GM18870 (cell line): ENCODE results near the gene SH2D1A.
"Not testable (repeated sequence)": the region's sequence is repeated elsewhere in the genome, so short reads cannot be mapped to it uniquely, and the experiment has no call there.

Experiments
- ATAC-seq: cut with Tn5 transposase; IDR thresholded peaks from one replicate; pipeline ENCODE4 v1.9.1; 2021; ENCODE audit warnings: moderate library complexity; ENCODE audit not compliant: unreplicated experiment

SH2D1A gene

DNA sequence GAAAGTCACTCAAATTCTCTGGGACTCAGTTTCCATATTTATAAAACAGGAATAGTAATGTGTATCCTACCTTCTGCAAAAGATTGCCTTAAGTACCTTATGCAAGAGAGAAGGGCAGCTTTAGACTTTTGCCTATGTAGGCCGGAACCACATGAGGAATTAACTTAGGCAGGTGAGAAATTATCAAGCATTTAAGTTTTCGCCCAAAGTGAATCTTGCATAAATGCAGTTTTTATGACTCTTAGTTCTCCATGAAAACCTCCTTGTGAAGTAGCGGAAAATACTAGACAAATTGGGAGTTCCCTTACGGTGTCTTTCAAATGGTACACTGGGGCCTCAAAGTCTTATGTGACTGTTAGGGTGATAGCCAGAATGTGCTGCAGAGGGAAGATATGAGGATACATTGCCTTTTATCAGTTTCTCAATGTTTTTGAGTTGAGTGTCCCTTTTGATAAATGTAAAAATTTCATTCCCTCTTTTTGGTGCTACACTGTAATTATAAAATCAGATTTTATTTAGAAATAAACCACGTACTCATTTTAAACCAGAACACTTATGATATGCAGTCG lies 2.6 kb downstream of the SH2D1A start:
- no peak for ATAC-seq

DNA sequence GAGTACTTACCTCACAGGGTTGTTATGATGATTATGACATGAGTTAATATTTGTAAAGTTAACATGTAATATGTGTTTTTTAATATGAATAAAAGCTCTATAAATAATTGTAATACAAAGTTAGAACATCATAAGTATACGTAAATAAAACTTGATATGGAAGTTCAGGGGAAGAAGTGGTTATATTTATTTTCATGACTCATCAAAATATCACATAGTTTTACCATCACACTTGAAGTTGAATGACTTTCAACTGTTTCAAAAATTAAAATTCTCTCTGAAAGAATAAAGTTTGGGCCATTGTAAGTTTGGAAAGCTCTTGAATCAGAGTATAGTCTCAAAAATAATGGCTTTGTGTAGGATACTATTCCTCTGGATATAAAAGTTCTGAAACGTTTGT lies 8.3 kb downstream of the SH2D1A start:
- ATAC-seq, result no peak

DNA sequence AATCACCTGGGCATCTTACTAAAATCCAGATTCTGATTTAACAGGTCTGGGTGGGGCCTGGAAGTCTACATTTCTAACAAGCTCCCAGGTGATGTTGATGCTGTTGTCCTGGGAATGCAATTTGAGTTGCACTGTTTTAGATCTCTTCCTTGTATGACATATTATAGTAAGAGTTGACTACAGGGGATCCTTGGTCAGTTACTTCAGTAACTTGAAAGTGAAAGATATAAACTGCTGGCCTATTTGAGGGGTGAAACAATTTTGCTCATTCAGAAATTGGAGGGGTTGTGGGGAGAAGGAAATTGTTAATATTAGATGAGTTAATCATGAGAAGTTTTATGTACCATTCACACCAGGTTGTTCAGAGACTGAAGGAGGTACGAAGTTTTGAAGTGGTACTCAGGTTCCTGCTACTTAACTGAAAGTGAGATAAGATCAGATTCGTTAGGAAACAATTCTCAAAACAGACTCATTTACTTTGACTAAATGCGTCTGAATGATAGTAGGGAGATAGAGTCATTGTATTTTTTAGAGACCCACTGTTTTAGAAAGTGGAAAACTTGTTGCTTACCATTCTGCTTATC lies 12.5 kb downstream of the SH2D1A start:
- ATAC-seq, result peak; percentile 67

GRCh38 chrX:124362072-124362471 lies 15.7 kb downstream of the SH2D1A start:
- ATAC-seq, result no peak

GRCh38 chrX:124362761-124363160 lies 16.4 kb downstream of the SH2D1A start:
- ATAC-seq, result no peak

DNA sequence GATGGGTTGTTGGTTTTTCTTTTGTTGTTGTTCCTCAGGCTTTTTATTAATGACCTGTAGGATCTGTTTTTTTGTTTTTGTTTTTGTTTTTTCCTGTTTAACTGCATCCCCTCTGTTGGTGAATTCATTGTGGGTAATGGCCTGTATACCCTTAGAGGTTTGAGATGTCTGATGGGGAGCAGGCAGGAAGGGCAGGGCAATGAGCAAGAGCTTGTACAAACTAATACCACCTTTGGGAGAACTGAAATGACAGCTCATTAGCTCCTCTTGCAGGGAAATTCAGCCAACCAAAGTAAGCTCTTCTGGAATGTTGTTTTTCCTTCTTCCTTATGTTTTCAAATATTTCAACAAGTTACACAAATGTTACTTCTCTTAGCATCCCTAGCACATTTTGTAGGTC lies 23.4 kb downstream of the SH2D1A start:
- no peak for ATAC-seq

DNA sequence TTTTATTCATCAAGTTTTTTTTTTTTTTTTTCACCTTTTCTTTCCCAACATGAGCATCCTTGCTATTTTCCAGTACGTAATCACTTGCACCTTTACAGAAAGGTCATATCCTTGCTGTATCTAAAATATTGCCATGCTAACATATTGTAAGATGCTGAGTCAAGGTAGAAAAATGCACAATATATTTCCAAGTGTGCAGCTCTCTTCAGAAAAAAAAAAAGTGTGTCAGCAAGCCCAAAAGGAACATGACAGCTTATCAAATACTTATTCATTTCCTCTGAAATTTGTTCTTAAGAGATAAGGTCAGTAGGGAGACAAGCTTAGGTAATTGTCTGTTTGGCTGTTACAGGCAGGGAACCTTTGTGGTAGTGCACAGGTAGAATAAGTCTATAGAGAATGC lies 27.0 kb downstream of the SH2D1A start:
- ATAC-seq, result no peak

DNA sequence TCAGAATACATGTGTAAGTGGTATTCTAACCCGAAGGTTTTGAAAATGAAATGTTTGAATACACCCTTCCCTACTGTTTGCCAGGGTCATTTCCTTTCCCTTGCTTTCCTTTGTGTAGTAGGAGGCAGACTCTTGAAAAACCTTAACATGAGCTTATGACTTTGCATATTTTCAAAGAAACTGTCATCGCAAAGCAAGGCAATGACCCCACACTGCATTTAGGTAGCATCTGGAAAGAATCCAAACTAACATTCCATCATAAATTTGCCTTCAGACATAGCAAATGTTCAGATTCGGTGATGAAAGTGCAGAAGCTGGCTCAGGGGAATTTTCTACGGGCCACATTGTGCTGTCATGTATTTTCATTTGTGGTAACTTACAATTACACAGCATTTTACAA lies 32.3 kb downstream of the SH2D1A start:
- ATAC-seq, result no peak

GRCh38 chrX:124383354-124383753 lies 37.0 kb downstream of the SH2D1A start:
- ATAC-seq, result no peak

DNA sequence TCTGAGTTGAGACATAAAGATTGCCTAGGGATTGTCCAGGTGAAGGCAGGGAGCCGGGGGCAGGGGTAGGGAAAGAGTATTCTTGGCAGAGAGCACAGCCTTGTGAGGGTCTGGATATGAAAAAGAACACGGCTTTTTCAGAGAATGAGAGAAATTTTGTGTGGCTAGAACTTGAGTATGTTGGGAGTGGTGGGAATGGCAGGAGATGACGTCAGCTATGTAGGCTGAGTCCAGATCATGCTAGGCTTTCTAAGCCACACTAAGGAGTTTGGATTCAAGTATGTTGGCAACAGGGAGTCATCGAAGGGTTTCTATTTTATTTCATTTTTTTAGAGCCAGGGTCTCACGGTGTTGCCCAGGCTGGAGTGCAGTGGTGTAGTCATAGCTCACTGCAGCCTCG lies 40.0 kb downstream of the SH2D1A start:
- no peak for ATAC-seq

DNA sequence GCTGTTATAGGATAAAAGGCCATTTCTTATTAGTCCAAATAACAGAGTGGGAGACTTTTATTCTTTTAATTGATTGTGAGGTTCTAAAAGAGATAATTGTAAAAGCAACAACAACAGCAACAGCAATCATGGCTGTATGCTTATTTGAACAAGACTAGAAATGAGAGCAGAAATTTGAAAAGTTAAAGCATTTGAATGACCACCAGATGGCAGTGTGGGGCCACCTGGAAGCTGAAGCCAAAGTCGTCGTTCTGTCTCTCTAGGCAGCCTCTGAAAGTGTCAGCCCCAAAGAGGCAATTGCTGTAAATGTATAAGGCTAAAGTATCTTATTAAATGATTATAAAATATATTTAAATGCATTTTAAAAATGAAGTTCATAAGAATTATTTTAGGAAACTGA lies 42.2 kb downstream of the SH2D1A start:
- ATAC-seq, result peak; percentile 76

- ATAC-seq, result no peak
Measured at GRCh38 chrX:124392794-124393193, 46.4 kb downstream of the SH2D1A start.

- no peak for ATAC-seq
Measured at GRCh38 chrX:124393238-124393637, 46.9 kb downstream of the SH2D1A start.

DNA sequence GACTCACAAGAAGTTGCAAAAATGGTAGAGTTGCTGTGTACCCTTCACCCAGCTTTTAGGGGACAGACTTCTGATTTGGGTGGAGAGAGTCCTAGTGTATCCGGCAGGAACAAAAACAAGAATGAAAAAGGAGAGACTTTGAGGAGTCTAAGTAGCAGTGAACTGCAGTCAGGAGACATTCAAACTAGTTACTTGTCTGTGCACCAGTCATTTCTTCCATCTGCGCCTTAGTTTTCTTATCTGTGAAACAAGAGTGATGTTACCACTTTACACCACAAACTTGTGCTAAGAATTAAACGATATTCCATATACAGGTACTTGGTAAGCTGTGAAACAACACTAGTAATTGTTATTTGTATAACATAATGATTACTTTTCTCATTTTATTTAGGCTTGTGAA lies 47.3 kb downstream of the SH2D1A start:
- ATAC-seq, result no peak

DNA sequence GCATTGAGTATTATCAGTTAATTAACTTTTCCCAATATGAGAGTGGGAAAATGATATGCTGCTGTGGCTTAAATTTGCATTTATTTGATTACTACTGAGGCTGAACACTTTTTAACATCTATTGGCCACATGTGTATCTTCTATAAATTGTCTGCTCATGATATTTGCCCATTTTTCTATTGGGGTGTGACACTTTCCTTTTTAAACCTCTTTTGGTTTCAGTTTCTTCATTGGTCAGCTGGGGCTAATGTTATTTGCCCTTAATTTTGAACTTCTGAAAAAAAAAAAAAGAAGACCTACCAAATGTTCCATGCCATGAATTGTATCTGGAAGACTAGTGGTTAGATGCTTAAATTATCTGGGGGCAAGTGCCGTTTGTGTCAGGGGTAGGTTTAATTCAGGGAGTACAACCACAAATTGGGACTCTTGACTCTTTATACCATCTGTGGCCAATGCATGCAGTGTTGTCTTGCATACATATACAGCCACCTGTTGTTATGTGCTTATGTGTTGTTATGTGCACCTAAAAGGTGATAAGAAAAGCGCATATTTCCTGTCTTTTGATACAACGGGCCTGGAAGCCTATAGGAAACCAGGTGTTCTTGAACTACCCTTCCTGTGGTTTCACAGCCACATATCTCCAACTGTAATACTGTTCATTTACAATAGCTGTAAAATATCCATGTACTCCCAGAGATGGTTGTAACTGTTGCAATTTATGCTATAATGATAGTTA lies 49.0 kb downstream of the SH2D1A start:
- no peak for ATAC-seq

- ATAC-seq, result no peak
Measured at GRCh38 chrX:124401696-124402095, 55.3 kb downstream of the SH2D1A start.

DNA sequence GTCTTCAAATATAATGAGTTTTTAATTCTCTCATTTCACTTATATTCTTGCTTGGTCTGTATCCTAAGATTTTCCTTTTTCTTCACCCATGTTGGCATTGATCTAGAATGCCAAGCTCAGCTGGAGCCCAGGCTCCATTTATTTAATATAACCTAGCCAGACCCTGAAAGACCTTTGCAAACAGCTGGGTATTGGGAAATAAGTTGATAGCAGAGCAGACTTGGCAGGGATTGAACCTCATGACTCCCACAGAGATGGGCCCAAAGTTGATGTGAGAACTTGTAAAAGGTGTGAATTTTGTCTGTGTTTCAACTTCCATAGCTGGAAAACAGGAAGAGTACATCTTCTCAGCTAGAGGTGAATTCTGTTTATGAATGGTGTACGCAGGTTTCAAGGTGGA lies 59.5 kb downstream of the SH2D1A start:
- no peak for ATAC-seq

GRCh38 chrX:124406294-124407014 lies 60.1 kb downstream of the SH2D1A start:
- ATAC-seq, result peak; percentile 93

GRCh38 chrX:124407226-124407625 lies 60.9 kb downstream of the SH2D1A start:
- no peak for ATAC-seq

GRCh38 chrX:124408380-124408779 lies 62.0 kb downstream of the SH2D1A start:
- ATAC-seq, result not testable (repeated sequence)

- no peak for ATAC-seq
Measured at GRCh38 chrX:124413244-124413643, 66.9 kb downstream of the SH2D1A start.

GRCh38 chrX:124414281-124414680 lies 67.9 kb downstream of the SH2D1A start:
- no peak for ATAC-seq
